Measurements from ENCODE around the gene OR2A2.
"Not testable (repeated sequence)": the region's sequence is repeated elsewhere in the genome, so short reads cannot be mapped to it uniquely, and the experiment has no call there.

The OR2A2 gene, protein sequence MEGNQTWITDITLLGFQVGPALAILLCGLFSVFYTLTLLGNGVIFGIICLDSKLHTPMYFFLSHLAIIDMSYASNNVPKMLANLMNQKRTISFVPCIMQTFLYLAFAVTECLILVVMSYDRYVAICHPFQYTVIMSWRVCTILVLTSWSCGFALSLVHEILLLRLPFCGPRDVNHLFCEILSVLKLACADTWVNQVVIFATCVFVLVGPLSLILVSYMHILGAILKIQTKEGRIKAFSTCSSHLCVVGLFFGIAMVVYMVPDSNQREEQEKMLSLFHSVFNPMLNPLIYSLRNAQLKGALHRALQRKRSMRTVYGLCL
- 0 reads per million in 2 donors for total RNA-seq

DNA sequence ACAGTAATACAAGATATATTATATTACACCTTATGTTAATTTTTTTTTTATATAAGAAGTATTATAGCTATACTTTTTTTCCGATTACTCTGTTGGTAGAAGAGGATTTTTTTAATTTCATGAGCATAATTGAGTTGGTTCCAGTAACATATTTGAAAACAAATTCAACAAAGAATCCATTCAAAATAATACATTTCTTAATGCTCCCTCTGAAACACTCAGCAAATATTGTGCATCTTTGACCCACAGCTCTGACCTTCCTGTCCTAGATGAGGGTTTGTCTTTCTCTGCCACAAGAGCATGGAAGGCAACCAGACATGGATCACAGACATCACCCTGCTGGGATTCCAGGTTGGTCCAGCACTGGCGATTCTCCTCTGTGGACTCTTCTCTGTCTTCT lies at the start of gene OR2A2:
TSS of gene OR2A2 (plus strand) at position 301 of the 400 bp plus-strand sequence. CDS start at position 301, 0 bp downstream.
- no peak for DNase-seq

DNA sequence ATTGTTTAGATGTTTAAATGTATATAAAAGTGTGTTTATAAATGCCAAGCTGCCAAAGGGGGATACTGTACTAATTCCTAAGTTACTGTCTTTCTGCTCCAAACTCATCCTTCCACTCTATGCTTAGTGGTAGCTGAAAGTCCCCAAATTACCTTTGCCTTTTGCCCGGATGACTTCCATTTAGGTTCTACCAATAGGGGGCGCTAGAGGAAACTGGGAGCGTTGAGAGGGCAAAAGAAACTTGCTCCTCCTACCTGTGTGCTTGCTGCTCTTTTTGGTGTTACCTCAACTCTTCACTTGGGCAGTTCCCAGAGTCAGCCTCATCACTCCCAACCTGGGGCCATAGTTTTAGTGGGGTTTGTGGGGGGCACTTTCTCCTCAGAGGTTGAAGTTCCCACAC lies 45.7 kb upstream of the OR2A2 start:
- DNase-seq = no peak

DNA sequence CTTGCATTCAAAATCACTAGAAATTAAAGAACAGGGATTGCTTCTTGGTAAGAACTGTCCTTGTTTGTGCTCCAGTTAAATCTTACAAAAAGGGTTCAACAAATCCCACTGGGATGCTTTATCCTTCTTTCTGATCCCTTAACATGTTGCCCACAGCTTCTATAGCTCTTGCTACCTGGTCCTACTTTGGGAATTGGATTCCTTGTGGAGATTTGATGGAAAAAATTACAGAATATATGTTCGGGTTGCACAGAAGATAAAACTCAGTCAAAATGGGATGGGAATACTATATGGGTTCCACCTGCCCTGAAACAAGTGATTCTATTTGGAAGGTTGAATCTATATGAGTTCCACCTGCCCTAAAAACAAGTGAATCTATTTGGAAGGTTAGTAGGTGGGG lies 39.9 kb upstream of the OR2A2 start, which contains the start of gene OR2A25:
TSS of gene OR2A25 (plus strand) at position 301 of the 400 bp plus-strand sequence. CDS start 4,409 bp downstream, outside the sequence.
- no peak for DNase-seq

DNA sequence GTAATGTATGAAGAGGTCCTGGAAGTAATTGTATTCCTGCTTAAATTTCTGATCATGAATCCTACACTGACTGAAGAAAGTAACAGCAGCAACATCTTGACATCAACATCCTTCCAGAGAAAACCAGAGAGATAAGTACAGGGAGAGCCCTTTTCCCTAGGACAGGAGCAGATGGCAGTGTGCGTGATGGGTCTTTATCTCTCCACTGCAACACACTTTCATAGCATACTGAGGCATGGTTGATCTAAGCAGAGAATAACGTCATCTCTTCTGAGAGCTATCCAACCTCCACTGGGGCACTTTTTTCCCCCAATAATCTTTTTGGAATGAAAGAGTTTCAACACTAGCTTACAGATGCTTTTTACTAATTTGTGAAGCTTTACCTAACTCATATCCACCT lies 39.4 kb upstream of the OR2A2 start:
- DNase-seq = no peak

DNA sequence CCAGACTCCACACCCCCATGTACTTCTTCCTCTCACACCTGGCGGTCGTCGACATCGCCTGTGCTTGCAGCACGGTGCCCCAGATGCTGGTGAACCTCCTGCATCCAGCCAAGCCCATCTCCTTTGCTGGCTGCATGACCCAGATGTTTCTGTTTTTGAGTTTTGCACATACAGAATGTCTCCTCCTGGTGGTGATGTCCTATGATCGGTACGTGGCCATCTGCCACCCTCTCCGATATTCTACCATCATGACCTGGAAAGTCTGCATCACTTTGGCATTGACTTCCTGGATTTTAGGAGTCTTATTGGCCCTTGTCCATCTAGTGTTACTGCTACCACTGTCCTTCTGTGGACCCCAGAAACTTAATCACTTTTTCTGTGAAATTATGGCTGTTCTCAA lies 35.0 kb upstream of the OR2A2 start:
- DNase-seq = no peak

DNA sequence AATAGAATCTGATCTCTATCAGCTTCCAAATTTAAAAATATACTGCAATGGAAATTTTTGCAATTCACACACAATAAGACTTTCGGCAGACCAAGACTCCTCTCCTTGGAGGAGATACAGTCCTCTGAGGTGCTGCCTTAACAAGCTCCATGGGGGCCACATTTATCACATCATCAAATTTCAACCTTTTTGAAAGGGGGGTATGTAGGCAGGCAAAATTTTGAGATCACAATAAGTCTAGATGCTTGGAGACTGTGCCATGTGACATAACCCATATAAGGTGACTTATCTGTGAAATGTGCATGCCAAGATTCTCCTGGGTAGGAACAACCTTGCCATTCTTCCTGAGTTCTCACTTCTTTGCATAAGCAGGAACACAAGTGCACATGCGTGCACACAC lies 23.4 kb upstream of the OR2A2 start, which contains the start of gene OR2A12:
TSS of gene OR2A12 (plus strand) at position 301 of the 400 bp plus-strand sequence. CDS start 8,830 bp downstream, outside the sequence.
- DNase-seq = no peak

DNA sequence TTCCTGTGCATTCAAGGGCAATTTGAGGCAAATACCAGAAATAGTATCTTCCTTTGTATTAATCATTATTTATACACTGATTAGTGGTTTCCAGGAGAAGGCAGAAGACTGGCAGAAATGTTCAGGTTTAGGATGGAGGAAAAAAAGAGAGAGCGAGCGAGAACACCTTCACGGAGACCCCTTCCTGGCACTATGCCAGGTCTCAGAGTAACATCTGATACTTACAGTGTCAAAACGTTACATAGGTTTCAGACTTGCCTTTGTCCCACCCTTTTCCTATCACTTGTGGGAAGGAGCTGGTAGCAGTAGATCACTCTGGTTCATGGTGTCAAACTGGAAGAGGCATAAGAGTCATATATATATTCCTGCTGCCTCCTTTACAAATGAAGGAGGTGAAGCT lies 22.7 kb upstream of the OR2A2 start:
- no peak for DNase-seq

DNA sequence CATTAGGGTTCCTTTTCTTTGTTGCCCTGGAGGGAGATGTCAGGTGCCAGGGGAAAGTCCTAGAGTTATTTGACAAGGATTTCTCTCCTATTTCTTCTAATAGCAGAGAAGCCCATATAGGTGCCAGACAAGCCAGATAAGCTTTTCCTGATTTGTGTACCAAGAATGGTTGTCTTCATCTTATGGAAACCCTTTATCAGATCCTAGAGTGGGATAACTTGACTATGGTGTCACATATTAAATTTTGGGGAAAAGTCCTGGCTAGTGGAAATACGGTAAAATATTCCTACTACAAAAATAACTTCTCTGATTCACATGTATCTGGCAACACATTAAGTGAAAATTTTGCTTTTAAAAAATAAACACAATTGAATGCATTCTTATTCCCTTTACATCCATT lies 22.2 kb upstream of the OR2A2 start:
- DNase-seq = no peak

DNA sequence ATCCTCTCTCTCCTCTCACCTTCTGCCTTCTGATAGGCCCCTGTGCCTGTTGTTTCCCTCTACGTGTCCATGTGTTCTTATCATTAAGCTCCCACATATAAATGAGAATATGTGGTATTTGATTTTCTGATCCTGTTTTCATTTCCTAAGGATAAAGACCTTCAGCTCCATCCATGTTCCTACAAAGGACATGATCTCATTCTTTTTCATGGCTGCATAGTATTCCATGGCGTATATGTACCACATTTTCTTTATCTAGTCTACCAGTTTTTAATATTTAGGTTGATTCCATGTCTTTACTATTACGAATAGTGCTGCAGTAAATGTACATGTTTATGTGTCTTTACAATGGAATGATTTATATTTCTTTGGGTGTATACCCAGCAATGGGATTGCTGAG lies 18.7 kb upstream of the OR2A2 start:
- no peak for DNase-seq

DNA sequence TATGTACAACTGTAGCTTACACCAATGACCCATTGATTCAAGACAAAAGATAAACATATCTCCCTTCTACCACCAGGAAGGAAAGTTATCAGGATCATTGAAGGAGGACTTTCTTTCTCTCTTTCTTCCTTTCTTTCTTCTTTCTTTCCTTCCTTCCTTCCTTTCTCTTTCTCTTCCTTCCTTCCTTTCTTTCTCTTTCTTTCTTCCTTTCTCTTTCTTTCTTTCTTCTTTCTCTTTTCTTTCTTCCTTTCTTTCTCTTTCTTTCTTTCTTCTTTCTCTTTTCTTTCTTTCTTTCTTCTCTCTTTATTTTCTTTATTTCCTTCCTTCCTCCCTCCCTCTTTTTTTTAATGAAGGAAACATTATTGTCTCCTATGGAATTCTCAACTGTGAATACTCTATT lies 10.6 kb upstream of the OR2A2 start:
- no peak for DNase-seq

DNA sequence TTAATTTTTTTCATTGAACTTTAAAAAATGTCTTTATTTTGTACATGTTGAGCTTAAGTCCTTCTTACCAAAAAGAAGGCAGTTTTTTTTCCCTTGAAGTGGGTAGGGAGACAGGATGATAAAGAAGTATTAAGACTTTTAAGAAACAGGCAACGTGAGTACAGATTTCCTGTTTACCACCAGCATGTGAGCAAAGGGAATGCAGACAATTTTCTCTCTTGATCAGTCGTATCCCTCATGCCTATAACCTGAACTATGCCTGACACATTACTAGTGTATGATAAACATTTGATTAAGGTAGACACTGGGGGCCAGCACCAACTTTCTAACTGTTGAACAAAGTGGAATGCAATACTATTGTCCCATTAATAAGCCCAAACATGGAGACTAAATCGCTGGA lies 8.8 kb upstream of the OR2A2 start:
- no peak for DNase-seq

DNA sequence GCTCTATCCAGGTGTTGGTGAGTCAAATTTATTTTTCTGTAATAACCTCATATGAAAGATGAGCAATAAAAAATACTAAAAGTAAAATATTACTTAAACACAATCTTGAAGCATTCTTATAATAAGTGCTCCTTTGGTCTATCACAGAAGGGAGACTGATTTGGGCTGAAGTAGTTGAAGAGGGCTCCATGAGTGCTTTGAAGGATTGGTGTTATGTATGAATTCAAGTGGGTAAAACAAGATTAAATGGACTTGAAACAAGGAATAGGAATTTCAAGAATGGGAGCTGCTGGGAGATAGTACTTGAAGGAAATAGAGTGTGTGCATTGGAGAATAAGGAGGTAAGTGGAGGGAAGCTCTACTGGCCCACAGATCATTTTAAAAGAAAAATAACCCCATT lies 7.3 kb upstream of the OR2A2 start:
- DNase-seq = no peak

DNA sequence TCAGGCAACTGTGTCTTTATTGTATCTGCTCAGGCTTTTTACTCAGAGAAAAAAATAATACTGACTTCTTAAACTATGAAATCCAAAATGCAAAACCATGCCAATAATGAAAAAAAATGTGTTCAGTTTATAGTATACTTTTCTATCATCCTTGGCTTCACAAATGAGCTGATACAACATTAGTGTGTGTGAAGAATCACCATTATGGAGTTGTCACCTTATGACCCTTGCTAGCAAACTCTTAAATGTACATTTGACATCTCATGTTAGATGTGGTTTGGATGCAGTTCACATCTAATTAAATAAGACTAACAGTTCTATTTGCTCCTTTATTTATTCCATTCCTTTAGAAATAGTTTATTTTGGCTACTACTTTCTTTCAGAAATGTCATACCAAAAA lies 4.2 kb upstream of the OR2A2 start:
- no peak for DNase-seq

DNA sequence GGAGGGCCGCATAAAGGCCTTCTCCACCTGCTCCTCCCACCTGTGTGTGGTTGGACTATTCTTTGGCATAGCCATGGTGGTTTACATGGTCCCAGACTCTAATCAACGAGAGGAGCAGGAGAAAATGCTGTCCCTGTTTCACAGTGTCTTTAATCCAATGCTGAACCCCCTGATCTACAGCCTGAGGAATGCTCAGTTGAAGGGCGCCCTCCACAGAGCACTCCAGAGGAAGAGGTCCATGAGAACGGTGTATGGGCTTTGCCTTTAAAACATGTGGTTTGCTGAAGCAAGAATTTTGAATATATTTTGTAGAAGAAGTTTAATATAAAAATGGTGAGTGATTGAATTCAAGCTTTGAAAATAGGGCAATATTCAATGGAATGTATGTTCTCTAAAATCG lies 889 bp downstream of the OR2A2 start:
- no peak for DNase-seq

DNA sequence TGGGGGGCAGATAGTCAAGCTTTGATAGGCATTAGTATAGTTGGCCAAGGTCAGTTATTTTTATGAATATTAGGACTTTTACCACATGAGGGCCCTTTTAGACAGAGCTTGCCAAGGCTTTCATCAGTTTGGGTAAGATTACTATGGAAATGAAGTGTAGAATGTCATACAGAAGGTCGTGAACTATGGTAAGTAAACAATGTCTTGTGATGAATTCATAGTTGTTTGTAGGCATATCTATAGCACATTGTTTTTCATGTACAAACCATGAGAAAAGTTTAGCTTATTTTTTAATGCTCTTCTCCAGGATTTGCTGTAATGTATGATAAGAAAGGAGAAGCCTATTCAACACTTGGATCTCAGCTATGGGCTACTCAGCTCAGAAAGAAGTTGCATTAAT lies 4.3 kb downstream of the OR2A2 start:
- no peak for DNase-seq

DNA sequence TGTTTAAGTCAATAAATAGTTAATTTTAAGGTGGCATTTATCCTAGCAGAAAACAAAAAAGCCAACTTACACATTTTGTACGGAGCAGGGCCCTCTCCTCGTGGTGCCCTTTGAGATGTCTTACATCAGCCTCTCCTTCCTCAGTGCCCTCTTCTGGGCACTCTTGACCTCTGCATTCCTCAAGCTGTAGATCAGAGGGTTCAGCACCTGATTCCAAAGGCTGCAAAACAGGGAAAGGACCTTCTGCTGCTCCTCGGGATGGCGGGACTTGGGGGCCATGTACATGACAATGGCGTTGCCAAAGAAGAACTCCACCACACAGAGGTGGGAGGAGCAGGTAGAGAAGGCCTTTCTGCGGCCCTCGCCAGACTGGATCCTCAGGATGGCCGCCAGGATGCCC lies 9.0 kb downstream of the OR2A2 start:
- no peak for DNase-seq

DNA sequence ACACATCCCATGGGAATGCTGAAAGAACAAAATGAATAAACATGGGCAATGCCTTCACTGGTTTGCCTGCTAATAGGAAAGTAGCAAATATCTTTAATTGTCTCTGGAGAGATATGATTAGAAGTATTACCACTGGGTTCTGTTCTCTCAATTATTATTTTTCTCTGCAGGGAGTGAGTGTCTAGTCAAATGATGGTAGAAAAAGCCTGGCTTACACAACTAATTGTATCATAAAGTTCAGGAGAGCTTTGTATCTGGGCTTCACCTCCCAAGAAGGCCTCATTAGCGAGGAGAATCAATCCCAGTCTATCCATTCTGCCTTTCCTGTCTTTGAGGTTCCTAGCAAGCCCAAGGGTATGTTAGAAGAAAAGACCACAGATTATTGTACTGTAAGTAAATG lies 13.5 kb downstream of the OR2A2 start, which contains the start of gene OR2A14:
TSS of gene OR2A14 (plus strand) at position 301 of the 400 bp plus-strand sequence. CDS start 5,937 bp downstream, outside the sequence.
- DNase-seq = no peak

DNA sequence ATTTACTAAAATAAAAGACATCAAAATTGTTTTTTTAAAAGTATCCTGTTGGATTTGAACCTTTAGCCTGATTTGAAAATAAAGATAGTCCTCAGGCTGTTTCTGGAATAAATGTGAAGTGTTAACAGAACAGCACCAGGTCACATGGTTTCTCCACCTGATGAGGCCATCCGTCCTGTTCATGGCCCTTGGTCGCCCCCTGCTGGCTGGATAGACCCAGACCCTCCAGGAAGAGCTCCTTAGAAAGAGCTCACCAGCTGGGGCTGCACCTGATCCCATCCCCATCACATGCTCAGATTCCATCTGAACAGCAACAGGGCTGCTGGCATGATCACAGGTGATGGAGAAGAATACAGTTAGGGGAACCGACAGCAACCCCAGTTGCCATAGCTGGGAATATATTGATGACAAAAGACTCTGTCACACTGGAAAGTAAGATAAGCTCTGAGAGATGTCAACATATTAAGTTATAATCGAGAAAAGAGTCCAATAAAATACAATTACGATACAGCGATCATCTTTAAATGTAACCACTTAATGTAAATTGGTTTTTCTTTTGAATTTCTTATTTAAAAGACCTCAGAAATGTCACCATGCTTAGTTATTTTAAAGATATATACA lies 18.4 kb downstream of the OR2A2 start:
- DNase-seq = peak; percentile 88

DNA sequence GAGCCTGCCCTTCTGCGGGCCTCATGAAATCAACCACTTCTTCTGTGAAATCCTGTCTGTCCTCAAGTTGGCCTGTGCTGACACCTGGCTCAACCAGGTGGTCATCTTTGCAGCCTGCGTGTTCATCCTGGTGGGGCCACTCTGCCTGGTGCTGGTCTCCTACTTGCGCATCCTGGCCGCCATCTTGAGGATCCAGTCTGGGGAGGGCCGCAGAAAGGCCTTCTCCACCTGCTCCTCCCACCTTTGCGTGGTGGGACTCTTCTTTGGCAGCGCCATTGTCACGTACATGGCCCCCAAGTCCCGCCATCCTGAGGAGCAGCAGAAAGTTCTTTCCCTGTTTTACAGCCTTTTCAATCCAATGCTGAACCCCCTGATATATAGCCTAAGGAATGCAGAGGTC lies 20.2 kb downstream of the OR2A2 start:
- DNase-seq = not testable (repeated sequence)

DNA sequence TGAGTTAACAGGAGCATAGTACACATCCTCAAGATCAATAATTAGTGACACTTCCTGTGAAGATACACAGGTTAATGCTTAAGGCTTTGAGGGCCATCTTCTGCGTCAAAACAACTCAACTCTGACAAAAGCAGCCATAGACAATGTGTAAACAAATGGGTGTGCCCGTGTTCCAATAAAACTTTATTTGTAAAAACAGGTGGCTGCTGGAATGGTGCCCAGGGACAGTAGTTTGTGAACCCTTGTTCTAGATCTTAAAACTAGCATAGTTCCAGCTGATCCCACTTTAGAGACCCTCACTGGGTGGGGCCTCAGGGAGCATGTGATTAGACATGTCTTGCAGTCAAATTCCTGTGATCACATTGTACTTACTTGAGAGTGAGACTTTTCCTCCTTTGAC lies 21.3 kb downstream of the OR2A2 start:
- DNase-seq = no peak

DNA sequence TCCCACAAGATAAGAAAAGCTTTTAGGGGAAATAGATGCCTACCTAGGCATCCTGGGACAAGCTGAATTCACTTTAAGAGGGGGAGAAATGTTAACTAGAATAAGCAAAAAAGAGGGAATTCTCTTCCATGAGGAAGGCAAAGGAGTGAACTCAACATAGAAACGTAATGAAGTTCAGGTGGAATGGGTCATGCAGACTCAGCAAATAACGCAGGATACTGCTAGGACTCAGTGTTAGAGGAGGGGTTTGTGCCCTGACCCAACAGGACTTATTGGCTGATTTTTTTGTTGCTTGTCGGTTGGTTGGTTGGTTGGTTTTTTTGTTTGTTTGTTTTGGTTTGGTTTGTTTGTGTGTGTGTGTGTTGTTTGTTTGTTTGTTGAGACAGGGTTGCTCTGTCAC lies 22.9 kb downstream of the OR2A2 start:
- DNase-seq = no peak

DNA sequence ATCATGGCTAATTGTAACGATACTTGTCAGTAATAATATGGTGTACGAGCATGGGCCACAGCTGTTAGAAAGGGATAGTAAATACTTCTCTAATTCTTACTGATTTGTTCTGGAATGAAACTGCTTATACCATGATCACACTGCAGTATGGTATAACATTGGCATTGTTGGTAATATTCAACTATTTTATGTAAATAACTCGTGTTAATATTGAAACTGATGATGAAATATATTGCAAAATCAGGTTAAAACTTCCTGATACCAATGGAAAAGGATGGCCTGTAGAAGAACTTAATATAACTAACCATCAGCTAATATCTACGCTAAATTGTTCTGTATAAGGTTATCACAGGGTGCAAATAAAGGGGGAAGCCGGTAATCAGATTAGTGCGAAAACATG lies 23.9 kb downstream of the OR2A2 start:
- no peak for DNase-seq

DNA sequence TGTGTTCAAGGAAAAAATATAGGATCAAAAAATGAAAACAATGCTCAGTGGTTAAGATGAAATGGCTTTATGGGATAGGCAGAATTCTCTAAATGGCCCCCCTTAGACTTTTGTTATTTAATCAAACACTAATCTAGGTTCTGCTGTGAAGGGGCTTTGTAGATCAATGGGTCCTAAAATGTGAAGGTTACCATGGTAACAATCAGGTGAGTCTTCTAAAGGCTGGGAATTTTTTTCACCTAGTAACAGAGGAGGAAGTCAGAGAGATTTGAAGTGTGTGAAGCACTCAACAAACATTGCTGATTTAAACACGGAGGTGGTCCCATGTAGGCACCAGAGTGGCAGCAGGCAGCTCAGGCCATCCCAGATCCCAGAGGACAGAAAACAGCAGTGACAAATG lies 24.7 kb downstream of the OR2A2 start:
- DNase-seq = no peak

DNA sequence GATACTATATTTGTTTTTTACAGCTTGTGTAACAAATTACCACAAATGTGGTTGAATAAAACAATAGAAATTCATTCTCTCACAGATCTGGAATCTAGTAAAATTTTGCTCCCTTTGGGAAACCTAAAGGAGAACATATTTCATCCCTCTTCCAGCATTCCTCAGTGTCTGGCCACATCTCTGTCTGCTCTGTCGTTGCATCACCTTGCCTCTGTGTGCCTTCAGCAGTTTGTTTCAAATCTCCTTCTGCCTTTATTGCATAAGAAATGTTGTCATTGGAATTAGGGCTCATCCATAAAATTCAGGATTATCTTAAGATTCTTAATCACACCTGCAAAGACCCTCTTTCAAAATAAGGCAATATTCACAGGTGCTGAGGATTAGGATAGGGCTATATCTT lies 28.1 kb downstream of the OR2A2 start:
- no peak for DNase-seq
